DOHH2 (cell line): ENCODE data around the gene AP2A1.

ENCODE experiments used
- EZH2phosphoT487 ChIP-seq: fragments of 200-600 bp; sonication (generic); IDR thresholded peaks from 2 replicates; pipeline ENCODE4 v1.6.1; 2017; ENCODE audit warnings: borderline replicate concordance, mild to moderate bottlenecking, antibody characterized with exemption, low read length, moderate library complexity, mixed read lengths
- TF ChIP-seq, protein P1 (sequence below): fragments of 200-600 bp; sonication (generic); IDR thresholded peaks from one replicate; pipeline ENCODE4 v1.5.1; 2014; ENCODE audit warnings: antibody characterized with exemption, mild to moderate bottlenecking, low read depth, low read length; ENCODE audit not compliant: poor library complexity, severe bottlenecking

DNA sequence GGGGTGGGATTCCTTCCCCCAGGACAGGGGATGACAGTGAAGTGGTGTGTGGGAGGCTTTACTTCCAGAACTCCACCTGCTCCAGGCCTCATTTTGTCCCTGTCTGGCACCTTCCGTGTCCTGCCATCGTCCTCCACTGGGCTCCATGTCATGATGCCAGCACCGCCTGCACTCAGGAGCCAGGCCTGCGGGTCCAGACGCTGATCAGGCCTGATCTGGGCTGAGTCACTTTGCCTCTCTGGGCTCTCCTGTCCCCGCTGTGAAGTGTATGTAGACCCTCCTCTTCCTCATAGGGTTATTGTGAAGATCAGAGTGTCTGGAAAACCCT lies 36.7 kb downstream of the AP2A1 start:
- TF ChIP-seq, protein P1, sequence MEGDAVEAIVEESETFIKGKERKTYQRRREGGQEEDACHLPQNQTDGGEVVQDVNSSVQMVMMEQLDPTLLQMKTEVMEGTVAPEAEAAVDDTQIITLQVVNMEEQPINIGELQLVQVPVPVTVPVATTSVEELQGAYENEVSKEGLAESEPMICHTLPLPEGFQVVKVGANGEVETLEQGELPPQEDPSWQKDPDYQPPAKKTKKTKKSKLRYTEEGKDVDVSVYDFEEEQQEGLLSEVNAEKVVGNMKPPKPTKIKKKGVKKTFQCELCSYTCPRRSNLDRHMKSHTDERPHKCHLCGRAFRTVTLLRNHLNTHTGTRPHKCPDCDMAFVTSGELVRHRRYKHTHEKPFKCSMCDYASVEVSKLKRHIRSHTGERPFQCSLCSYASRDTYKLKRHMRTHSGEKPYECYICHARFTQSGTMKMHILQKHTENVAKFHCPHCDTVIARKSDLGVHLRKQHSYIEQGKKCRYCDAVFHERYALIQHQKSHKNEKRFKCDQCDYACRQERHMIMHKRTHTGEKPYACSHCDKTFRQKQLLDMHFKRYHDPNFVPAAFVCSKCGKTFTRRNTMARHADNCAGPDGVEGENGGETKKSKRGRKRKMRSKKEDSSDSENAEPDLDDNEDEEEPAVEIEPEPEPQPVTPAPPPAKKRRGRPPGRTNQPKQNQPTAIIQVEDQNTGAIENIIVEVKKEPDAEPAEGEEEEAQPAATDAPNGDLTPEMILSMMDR, result no peak
- no peak for TF ChIP-seq EZH2phosphoT487
